Measurements from ENCODE around the gene KRT76.

DNA sequence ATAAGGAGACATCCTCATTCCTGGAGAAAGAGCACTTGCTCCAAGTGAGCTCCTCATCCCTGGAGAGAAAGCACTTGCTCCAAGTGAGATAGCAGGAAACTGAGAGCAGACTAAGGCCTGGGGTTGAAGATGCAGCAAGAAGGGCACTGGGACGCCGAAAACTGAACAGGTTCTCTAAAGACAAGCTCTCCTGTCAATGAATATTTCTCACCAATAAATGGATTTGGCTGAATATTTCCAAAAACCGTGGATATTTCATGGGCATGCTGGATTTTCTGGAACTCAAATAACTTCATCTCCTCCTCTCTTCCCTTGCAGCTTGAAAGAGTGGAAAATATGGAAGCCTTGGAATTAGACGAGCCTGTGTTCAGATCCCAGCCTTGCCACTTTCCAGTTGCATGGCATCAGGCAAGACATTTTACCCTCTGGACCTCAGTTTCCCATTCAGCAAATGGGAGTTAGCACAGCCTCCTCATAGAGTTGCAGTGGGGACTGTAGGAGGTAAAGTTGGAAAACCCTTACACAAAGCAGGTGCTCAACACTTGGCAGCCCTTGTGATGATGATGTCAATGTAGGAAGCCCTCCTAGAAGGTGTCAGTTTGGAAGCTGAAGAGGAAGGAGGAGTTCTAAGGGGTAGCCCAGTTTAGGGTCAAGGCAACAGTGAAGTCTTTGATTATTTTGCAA lies 4.4 kb upstream of the KRT76 start:
- TF ChIP-seq TARDBP (IDR thresholded peaks at IDR 0.05) (no peak), ELF4 (IDR thresholded peaks at IDR 0.05) (no peak), FOXK2 (IDR thresholded peaks at IDR 0.05) (no peak), LEF1 (IDR thresholded peaks at IDR 0.05; ENCODE audit: borderline replicate concordance) (no peak), L3MBTL2 (conservative IDR thresholded peaks at IDR 0.05) (no peak), FOXM1 (IDR thresholded peaks at IDR 0.05; ENCODE audit: borderline replicate concordance) (no peak)

Measured in HEK293T (cell line).